ENCODE data around the gene ZNF579.
"Not testable (repeated sequence)": the region's sequence is repeated elsewhere in the genome, so short reads cannot be mapped to it uniquely, and the experiment has no call there.

Gene ZNF579

GRCh38 chr19:55593096-55593772, 12.6 kb upstream of the ZNF579 start:
- DNase-seq: no peak

GRCh38 chr19:55592391-55593090, 11.9 kb upstream of the ZNF579 start:
- DNase-seq: no peak

DNA sequence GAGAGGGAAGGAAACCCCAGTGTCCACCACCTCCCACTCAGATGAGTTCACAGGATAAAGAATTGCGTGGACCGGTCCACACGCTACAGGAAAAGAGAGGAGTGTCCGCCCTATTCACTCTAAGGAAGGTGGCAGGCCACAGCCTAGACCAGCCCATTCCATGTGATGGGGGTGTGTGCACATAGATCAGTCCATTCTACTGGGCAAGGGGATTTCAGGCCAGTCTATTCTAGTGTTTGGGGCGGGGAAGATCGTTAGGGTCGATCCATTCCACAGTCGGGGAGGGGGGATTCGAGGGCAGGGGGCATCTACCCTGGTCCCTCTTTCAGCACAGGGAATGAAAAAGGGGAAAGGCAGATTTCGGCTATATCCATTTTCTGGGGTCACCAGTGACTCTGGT, 10.9 kb upstream of the ZNF579 start:
- no peak for DNase-seq

GRCh38 chr19:55590617-55591016, 10.0 kb upstream of the ZNF579 start:
- DNase-seq: no peak

- DNase-seq: no peak
Measured at GRCh38 chr19:55590109-55590508, 9.5 kb upstream of the ZNF579 start.

GRCh38 chr19:55588738-55589137, 8.1 kb upstream of the ZNF579 start:
- no peak for DNase-seq

- peak; percentile 88 to 91 for DNase-seq
Measured at GRCh38 chr19:55586976-55587668, 6.5 kb upstream of the ZNF579 start.

GRCh38 chr19:55585658-55586339, 5.2 kb upstream of the ZNF579 start:
- no peak for DNase-seq

- no peak for DNase-seq
Measured at GRCh38 chr19:55584871-55585270, 4.2 kb upstream of the ZNF579 start.

DNA sequence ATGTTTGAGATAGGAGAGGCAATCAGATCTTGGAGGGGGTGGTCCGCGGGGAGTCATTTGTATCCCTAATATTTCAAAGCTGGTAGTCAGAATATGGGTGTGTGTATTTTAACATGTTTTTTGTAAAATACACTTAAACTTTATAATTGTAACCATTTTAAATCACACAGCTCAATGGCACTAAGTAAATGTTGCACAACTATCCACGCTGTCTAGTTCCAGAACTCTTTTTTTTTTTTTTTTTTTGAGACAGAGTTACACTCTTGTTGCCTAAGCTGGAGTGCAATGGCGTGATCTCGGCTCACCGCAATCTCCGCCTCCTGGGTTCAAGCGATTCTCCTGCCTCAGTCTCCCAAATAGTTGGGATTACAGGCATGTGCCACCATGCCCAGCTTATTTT, 3.2 kb upstream of the ZNF579 start:
- DNase-seq: not testable (repeated sequence)

GRCh38 chr19:55582284-55582683, 1.6 kb upstream of the ZNF579 start:
- DNase-seq: not testable (repeated sequence)

- DNase-seq: no peak
Measured at GRCh38 chr19:55581823-55582223, 1.2 kb upstream of the ZNF579 start.

DNA sequence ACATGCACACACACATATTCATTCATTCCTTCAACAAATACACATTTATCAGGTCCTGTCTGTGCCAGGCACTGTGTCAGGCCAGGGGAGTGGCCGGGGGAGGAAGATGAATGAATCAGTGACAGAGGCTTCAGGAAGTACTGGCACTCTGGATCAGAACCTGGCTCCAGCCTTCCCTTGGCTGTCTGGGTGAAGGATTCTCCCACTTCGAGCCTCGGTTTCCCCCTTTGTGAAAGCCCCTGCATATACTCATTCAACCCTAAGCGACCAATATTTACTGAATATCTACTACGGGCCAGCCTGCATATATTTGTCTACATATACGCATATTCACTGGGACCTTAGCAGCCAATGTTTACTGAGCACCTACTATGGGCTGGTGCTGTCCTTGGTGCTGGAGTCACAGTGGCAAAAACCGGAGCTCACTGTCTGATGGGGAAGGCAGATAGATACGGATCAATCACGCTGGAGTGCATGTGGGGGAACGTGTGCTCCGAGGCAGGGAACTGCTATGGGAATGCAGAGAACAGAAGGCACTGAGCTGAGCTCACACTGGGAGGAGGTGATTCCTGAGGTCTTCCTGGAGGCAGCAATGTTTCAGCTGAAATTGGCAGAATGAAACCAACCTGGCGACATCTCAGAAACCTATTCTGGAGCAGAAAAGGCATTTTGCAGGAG, 636 bp upstream of the ZNF579 start:
- no peak for DNase-seq

GRCh38 chr19:55579766-55580621, 654 bp downstream of the ZNF579 start:
- DNase-seq: no peak

DNA sequence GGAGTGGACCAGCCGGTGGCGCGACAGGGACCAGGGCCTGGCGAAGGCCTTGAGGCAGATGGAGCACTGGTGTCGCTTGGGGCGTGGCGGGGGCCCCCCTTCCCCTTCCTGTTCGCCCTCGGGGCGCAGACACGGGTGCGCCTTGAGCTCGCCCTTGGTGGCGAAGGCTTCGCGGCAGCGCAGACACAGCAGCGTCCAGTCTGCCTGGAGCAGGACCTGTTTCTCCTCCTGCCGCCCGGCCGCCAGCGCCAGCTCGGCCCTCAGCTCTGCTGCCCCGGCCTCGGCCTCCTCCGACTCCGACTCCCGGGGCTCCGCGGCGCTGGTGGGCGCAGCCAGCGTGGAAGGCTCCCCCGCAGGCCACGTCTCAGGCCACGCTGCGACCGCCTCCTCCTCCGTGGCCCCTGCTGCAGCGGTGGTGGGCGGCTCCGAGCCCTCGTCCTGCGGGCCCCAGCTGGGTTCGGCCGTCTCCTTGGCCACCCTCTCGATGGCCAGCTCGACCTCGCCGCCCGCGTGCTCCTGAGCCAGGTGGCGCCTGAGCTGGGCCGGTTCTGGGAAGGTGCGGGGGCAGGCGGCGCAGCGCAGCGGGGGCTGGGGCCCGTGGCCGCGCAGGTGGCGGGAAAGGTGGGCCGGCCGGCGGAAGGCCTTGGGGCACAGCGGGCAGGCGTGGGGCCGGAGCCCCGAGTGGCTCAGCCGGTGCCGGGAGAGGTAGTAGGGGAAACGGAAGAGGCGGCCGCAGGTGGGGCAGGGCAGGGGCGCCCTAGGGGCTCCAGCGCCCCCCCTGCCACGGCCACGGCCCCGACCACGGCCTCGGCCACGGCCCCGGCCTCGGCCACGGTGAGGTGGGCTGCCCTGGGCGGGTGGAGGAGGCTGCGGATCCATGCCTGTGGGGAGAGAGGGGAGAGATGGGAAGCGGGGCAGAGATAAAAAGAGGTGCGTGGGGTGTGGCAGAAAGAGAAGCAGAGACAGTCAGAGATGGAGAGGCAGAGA, 1.6 kb downstream of the ZNF579 start:
- DNase-seq: no peak

GRCh38 chr19:55578031-55578760, 2.5 kb downstream of the ZNF579 start:
- DNase-seq: no peak

DNA sequence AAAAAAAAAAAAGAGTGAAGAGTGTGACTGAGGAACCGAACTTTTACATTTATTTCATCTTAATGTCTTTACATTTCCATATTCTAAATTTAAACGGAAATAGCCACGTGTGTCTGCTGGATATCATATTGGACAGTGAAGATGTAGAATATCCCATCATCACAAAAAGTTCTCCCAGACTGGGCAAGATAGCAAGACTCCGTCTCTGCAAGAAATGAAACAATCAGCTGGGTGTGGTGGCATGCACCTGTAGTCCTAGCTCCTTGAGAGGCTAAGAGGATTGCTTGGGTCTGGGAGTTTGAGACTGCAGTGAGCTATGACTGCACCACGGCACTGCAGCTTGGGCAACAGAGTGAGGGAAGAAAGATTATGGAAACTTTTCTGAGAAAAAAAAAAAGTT, 3.9 kb downstream of the ZNF579 start:
- no peak for DNase-seq

DNA sequence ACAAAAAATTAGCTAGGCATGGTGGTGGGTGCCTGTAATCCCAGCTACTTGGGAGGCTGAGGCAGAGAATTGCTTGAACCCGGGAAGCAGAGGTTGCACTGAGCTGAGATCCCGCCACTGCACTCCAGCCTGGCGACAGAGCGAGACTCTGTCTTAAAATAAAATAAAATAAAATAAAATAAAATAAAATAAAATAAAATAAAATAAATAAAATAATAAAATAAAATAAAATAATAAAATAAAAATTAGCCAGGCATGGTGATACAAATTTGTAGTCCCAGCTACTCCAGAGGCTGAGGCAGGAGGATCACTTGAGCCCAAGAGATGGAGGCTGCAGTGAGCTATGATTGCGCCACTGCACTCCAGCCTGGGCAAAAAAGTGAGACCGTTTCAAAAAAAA, 6.7 kb downstream of the ZNF579 start:
- not testable (repeated sequence) for DNase-seq

DNA sequence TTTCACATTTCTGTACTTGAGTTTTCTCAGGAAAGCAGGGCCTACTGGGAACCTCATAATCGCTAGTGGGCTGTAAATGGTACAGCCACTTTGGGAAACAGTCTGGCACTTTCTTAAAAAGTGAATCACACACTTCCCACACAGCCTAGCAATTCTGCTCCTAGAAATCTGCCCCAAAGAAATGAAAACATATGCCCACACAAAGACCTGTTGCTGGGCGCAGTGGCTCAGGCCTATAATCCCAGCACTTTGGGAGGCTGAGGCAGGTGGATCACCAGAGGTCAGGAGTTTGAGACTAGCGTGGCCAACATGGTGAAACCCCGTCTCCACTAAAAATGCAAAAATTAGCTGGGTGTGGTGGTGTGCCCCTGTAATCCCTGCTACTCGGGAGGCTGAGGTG, 11.2 kb downstream of the ZNF579 start:
- DNase-seq: not testable (repeated sequence)

Measured in activated CD4-positive, alpha-beta T cell treated with anti-CD3 and anti-CD28 coated beads, Interleukin-2, amount 50 U/mL, for 4 hours (primary cell).